GM12864 (cell line): ENCODE data around the gene OR51A7.

ENCODE experiments used
- DNase-seq: peaks from one replicate; pipeline ENCODE4 v3.0.0-alpha.2; 2011; ENCODE audit warnings: low read depth
- H3K4me3 ChIP-seq: 2 replicates; pipeline ENCODE4 v1.5.1; 2011; ENCODE audit warnings: mild to moderate bottlenecking, low read depth, low read length, control low read depth
- CTCF ChIP-seq: IDR thresholded peaks from 2 replicates; pipeline ENCODE4 v1.5.1; 2011; ENCODE audit warnings: low read depth, mild to moderate bottlenecking, moderate library complexity, low read length, control low read depth, inconsistent platforms; ENCODE audit errors: missing control alignments

OR51A7 gene

GRCh38 chr11:4919250-4919649, 15.7 kb downstream of the OR51A7 start, which contains the start of gene OR51G2:
OR51G2 (minus strand) TSS chr11:4919350; CDS start chr11:4915663, 3,687 bp downstream.
- H3K4me3 ChIP-seq: no peak within 1 kb of the TSS
- no peak for TF ChIP-seq CTCF
- no peak for DNase-seq

- DNase-seq: no peak
- no peak overlapping the region for H3K4me3 ChIP-seq
- TF ChIP-seq CTCF: no peak
Measured at GRCh38 chr11:4921796-4922195, 18.2 kb downstream of the OR51A7 start.

- TF ChIP-seq CTCF: no peak
- no peak for DNase-seq
- no peak overlapping the region for H3K4me3 ChIP-seq
Measured at GRCh38 chr11:4922304-4922703, 18.7 kb downstream of the OR51A7 start.

DNA sequence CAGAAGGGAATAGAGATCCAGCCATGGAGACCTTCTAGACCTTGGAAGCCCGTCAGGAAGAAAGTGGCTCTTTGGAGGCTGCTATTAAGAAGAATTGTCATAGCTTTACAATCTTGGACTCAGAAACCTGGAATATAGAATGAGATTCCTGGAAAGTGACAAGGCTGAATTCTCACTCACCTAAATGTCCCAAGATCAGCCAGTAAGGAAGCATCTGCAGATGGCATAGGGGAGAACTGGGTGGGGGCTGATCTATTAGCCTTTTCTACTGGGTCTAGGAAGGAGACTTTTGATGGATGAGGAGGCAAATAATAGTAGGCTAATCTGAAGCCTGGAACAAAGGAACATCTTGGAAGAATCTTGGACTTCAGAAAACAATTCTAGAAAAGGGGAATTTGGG, 20.7 kb downstream of the OR51A7 start, which contains the start of gene OR51G1:
Gene OR51G1 (minus strand): TSS at position 101 of the 400 bp plus-strand sequence. CDS start 0 bp downstream, at position 101.
- no peak for DNase-seq
- TF ChIP-seq CTCF: no peak
- no peak within 1 kb of the TSS for H3K4me3 ChIP-seq

- H3K4me3 ChIP-seq: no peak overlapping the region
- DNase-seq: no peak
- no peak for TF ChIP-seq CTCF
Measured at GRCh38 chr11:4926608-4927007, 23.0 kb downstream of the OR51A7 start.

- H3K4me3 ChIP-seq: no peak overlapping the region
- DNase-seq: no peak
- no peak for TF ChIP-seq CTCF
Measured at GRCh38 chr11:4932751-4933150, 29.2 kb downstream of the OR51A7 start.

GRCh38 chr11:4936745-4937144, 33.2 kb downstream of the OR51A7 start:
- DNase-seq: no peak
- H3K4me3 ChIP-seq: no peak overlapping the region
- no peak for TF ChIP-seq CTCF
